ENCODE data around the gene ARNT2.

Gene ARNT2

GRCh38 chr15:80475572-80475971 lies 71.4 kb downstream of the ARNT2 start:
- H3K9me3 ChIP-seq (ENCODE audit: control insufficient read depth, low read length), result no peaks in the 10 kb centered on the region
- H3K36me3 ChIP-seq (ENCODE audit: control insufficient read depth, insufficient read depth, low read length), result no peaks in the 10 kb centered on the region
- H3K4me3 ChIP-seq (ENCODE audit: low read length), result no peak overlapping the region
- no peaks in the 10 kb centered on the region for H3K27me3 ChIP-seq (ENCODE audit: control insufficient read depth, insufficient read depth, low read length)
- no peaks in the 10 kb centered on the region for H3K4me1 ChIP-seq (ENCODE audit: control insufficient read depth, insufficient read depth, low read length)
- no peak overlapping the region for H3K9ac ChIP-seq (ENCODE audit: low read length)

GRCh38 chr15:80476036-80476435 lies 71.9 kb downstream of the ARNT2 start:
- H3K36me3 ChIP-seq (ENCODE audit: control insufficient read depth, insufficient read depth, low read length), result no peaks in the 10 kb centered on the region
- H3K4me3 ChIP-seq (ENCODE audit: low read length), result no peak overlapping the region
- no peak overlapping the region for H3K9ac ChIP-seq (ENCODE audit: low read length)
- H3K27me3 ChIP-seq (ENCODE audit: control insufficient read depth, insufficient read depth, low read length), result no peaks in the 10 kb centered on the region
- H3K4me1 ChIP-seq (ENCODE audit: control insufficient read depth, insufficient read depth, low read length), result peaks cover 4% of the 10 kb centered on the region
- H3K9me3 ChIP-seq (ENCODE audit: control insufficient read depth, low read length), result no peaks in the 10 kb centered on the region

DNA sequence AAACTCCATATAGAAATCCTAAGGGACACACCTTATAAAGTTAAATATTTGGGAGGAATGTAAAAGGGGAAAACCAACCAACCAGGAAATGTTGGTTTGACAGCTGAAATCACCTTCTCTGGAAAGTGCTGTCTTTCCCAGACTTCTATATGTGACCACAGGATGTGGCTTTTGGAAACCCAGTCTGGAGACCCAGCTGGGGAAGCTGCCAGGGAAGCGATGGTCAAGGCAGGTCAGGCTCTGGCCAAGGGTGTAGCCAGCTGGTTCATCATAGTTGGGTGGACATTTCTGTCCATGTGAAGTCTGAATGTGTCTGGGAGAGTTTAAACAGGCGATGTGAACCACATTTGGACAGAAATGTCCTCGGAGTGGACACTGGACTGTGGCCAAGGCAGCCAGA lies 73.9 kb downstream of the ARNT2 start:
- Histone ChIP-seq H3K4me3 (ENCODE audit: low read length) (no peak overlapping the region), H3K9ac (ENCODE audit: low read length) (no peak overlapping the region), H3K9me3 (ENCODE audit: control insufficient read depth, low read length) (no peaks in the 10 kb centered on the region), H3K36me3 (ENCODE audit: control insufficient read depth, insufficient read depth, low read length) (no peaks in the 10 kb centered on the region), H3K27me3 (ENCODE audit: control insufficient read depth, insufficient read depth, low read length) (no peaks in the 10 kb centered on the region), H3K4me1 (ENCODE audit: control insufficient read depth, insufficient read depth, low read length) (peaks cover 5% of the 10 kb centered on the region)

DNA sequence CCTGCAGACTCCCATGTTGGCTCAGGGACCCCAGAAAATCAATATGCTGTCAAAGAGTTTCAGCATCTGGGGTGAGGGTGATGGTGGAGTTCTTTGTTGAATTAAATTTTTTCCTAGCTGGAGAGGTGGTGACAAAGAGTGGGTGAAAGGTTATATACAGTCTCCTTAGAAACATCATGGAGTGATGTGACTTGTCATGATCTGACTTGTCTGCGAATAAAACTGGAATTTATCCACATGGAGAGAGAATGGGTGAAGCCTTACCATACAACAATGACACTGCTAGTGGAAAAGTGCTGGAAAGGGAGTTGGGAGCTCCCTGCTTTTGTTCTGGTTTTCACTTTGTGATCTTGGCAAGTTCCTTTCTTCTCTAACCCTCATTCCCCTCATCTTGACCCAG lies 75.0 kb downstream of the ARNT2 start:
- Histone ChIP-seq H3K9ac (ENCODE audit: low read length) (no peak overlapping the region), H3K27me3 (ENCODE audit: control insufficient read depth, insufficient read depth, low read length) (no peaks in the 10 kb centered on the region), H3K4me3 (ENCODE audit: low read length) (no peak overlapping the region), H3K4me1 (ENCODE audit: control insufficient read depth, insufficient read depth, low read length) (peaks cover 5% of the 10 kb centered on the region), H3K36me3 (ENCODE audit: control insufficient read depth, insufficient read depth, low read length) (no peaks in the 10 kb centered on the region), H3K9me3 (ENCODE audit: control insufficient read depth, low read length) (no peaks in the 10 kb centered on the region)

GRCh38 chr15:80480171-80480811 lies 76.1 kb downstream of the ARNT2 start:
- peaks cover 5% of the 10 kb centered on the region for H3K4me1 ChIP-seq (ENCODE audit: control insufficient read depth, insufficient read depth, low read length)

DNA sequence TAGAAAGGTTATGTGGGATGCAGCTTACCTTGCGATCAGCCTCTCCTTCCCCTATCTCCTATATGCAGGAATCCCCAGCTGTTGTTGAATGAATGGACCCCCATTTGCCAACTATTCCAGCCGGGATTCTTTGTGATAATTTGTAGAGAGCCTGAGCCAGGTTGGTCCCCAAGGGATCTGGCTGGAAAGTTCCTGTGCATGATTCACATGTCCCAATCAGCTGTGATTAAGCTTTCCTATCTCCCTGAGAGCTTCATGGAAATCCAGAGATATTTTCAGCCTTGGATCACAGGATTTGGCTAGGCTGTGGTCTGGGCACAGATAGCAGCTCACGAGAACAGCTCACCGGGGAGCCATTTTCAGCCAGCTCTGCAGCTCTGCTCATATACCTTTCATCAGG lies 76.7 kb downstream of the ARNT2 start:
- H3K4me3 ChIP-seq (ENCODE audit: low read length), result no peak overlapping the region
- H3K27me3 ChIP-seq (ENCODE audit: control insufficient read depth, insufficient read depth, low read length), result no peaks in the 10 kb centered on the region
- H3K4me1 ChIP-seq (ENCODE audit: control insufficient read depth, insufficient read depth, low read length), result peaks cover 5% of the 10 kb centered on the region
- no peaks in the 10 kb centered on the region for H3K36me3 ChIP-seq (ENCODE audit: control insufficient read depth, insufficient read depth, low read length)
- no peaks in the 10 kb centered on the region for H3K9me3 ChIP-seq (ENCODE audit: control insufficient read depth, low read length)
- H3K9ac ChIP-seq (ENCODE audit: low read length), result no peak overlapping the region

More at GRCh38 chr15:80480171-80480811, 76.1 kb downstream of the ARNT2 start:
- Histone ChIP-seq H3K27me3 (ENCODE audit: control insufficient read depth, insufficient read depth, low read length) (no peaks in the 10 kb centered on the region), H3K9me3 (ENCODE audit: control insufficient read depth, low read length) (no peaks in the 10 kb centered on the region), H3K9ac (ENCODE audit: low read length) (no peak overlapping the region), H3K4me3 (ENCODE audit: low read length) (no peak overlapping the region), H3K36me3 (ENCODE audit: control insufficient read depth, insufficient read depth, low read length) (no peaks in the 10 kb centered on the region)

GRCh38 chr15:80482696-80483095 lies 78.5 kb downstream of the ARNT2 start:
- H3K36me3 ChIP-seq (ENCODE audit: control insufficient read depth, insufficient read depth, low read length), result no peaks in the 10 kb centered on the region
- no peaks in the 10 kb centered on the region for H3K27me3 ChIP-seq (ENCODE audit: control insufficient read depth, insufficient read depth, low read length)
- no peak overlapping the region for H3K9ac ChIP-seq (ENCODE audit: low read length)
- no peak overlapping the region for H3K4me3 ChIP-seq (ENCODE audit: low read length)
- peaks cover 5% of the 10 kb centered on the region for H3K4me1 ChIP-seq (ENCODE audit: control insufficient read depth, insufficient read depth, low read length)
- H3K9me3 ChIP-seq (ENCODE audit: control insufficient read depth, low read length), result no peaks in the 10 kb centered on the region

DNA sequence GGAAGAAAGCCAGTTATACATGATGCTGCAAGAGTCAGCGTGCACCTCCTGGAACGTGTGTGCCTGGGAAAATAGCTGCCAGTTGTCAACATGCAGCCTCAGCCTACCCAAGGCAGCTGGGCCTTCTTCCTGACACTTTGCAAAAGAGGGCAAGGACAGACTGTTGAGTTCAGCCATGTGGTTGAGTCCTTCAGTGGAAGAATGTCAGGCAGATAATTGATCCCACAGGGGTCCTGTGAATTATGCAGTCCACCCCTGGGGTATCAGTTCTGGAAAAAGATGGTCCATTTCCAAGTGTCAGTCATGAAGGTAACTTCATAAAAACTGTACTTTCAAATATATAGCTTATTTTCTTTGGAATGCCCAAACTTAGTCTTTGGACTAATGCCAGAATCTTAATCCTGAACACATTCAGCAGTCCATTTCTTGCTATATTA lies 79.6 kb downstream of the ARNT2 start:
- Histone ChIP-seq H3K4me3 (ENCODE audit: low read length) (no peak overlapping the region), H3K9me3 (ENCODE audit: control insufficient read depth, low read length) (no peaks in the 10 kb centered on the region), H3K9ac (ENCODE audit: low read length) (no peak overlapping the region), H3K4me1 (ENCODE audit: control insufficient read depth, insufficient read depth, low read length) (peaks cover 5% of the 10 kb centered on the region), H3K36me3 (ENCODE audit: control insufficient read depth, insufficient read depth, low read length) (no peaks in the 10 kb centered on the region), H3K27me3 (ENCODE audit: control insufficient read depth, insufficient read depth, low read length) (no peaks in the 10 kb centered on the region)

- no peak overlapping the region for H3K9ac ChIP-seq (ENCODE audit: low read length)
- H3K27me3 ChIP-seq (ENCODE audit: control insufficient read depth, insufficient read depth, low read length), result no peaks in the 10 kb centered on the region
- peaks cover 5% of the 10 kb centered on the region for H3K4me1 ChIP-seq (ENCODE audit: control insufficient read depth, insufficient read depth, low read length)
- H3K9me3 ChIP-seq (ENCODE audit: control insufficient read depth, low read length), result no peaks in the 10 kb centered on the region
- no peak overlapping the region for H3K4me3 ChIP-seq (ENCODE audit: low read length)
- no peaks in the 10 kb centered on the region for H3K36me3 ChIP-seq (ENCODE audit: control insufficient read depth, insufficient read depth, low read length)
Measured at GRCh38 chr15:80484333-80484864, 80.2 kb downstream of the ARNT2 start.

DNA sequence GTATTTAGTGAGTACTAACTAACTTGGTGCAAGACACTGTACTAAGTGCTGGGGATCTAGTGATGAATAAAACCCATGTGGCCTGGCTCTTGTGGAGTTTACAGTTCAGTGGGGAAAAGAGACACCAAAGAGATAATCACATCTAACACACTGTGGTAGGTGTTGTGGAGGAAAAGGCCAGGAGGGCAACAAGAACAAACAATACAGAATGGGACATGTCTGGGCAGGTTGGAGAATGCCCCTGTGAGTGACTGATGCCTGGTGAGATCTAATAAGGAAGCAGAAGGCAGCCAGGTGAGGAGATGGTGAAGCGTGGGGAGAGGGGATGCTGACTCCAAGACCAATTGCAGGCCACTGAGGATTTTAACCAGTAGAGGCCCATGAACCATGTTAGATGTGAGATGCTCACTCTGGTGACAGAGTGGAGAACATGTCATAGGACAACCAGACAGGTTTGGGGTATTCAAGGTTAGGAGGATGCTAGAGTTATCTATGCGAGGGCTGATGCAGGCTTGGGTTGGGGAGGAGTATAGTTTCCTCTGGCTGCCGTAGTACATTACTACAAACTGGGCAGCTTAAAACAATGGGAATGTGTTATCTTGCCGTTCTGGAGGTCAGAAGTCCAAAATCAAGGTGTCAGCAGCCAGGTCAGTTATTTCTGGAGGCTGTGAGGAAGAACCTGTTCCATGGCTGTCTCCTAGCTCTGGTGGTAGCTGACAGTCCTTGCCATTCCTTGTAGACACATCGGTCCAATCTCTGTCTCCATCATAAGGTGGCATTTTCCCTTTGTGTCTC lies 81.4 kb downstream of the ARNT2 start:
- H3K27me3 ChIP-seq (ENCODE audit: control insufficient read depth, insufficient read depth, low read length), result no peaks in the 10 kb centered on the region
- peaks cover 5% of the 10 kb centered on the region for H3K4me1 ChIP-seq (ENCODE audit: control insufficient read depth, insufficient read depth, low read length)
- H3K9ac ChIP-seq (ENCODE audit: low read length), result no peak overlapping the region
- H3K4me3 ChIP-seq (ENCODE audit: low read length), result no peak overlapping the region
- H3K9me3 ChIP-seq (ENCODE audit: control insufficient read depth, low read length), result no peaks in the 10 kb centered on the region
- no peaks in the 10 kb centered on the region for H3K36me3 ChIP-seq (ENCODE audit: control insufficient read depth, insufficient read depth, low read length)

DNA sequence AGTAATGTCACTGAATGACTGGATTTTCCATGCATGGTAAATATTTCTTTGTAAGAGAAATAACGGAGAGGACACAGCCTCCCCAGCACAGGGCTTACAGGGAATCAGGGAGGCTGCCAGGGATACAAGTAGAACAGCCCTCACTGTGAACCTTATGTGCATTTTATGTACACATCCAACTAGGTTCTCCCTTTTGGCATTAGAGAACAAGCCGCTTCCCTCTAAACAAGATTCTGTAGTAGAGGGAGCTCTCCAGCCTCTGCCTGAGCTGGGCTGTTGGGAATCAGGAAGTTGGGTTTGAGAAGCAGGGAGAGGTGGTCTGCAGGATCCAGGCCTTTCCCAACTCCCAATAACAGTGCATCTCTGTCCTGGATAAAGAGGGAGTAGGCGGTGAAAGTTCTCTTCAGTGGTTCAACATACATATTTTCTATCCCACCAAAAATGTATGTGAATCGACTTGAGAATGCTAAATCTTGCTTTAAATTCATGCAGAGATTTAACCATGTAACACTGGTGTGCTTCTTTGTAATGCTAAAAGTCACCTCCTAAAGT lies 83.7 kb downstream of the ARNT2 start:
- H3K36me3 ChIP-seq (ENCODE audit: control insufficient read depth, insufficient read depth, low read length), result no peaks in the 10 kb centered on the region
- H3K4me1 ChIP-seq (ENCODE audit: control insufficient read depth, insufficient read depth, low read length), result no peaks in the 10 kb centered on the region
- H3K9ac ChIP-seq (ENCODE audit: low read length), result no peak overlapping the region
- no peaks in the 10 kb centered on the region for H3K9me3 ChIP-seq (ENCODE audit: control insufficient read depth, low read length)
- H3K27me3 ChIP-seq (ENCODE audit: control insufficient read depth, insufficient read depth, low read length), result no peaks in the 10 kb centered on the region
- H3K4me3 ChIP-seq (ENCODE audit: low read length), result no peak overlapping the region

- no peaks in the 10 kb centered on the region for H3K4me1 ChIP-seq (ENCODE audit: control insufficient read depth, insufficient read depth, low read length)
- no peak overlapping the region for H3K9ac ChIP-seq (ENCODE audit: low read length)
- no peaks in the 10 kb centered on the region for H3K9me3 ChIP-seq (ENCODE audit: control insufficient read depth, low read length)
- H3K36me3 ChIP-seq (ENCODE audit: control insufficient read depth, insufficient read depth, low read length), result no peaks in the 10 kb centered on the region
- no peak overlapping the region for H3K4me3 ChIP-seq (ENCODE audit: low read length)
- no peaks in the 10 kb centered on the region for H3K27me3 ChIP-seq (ENCODE audit: control insufficient read depth, insufficient read depth, low read length)
Measured at GRCh38 chr15:80489030-80489594, 84.9 kb downstream of the ARNT2 start.
